Dendritic cell treated with granulocyte-macrophage colony-stimulating factor and Interleukin-4, amounts not matched to agents 40 ng/mL and 50 ng/mL, for 4 days (primary cell): Measurements from ENCODE around the gene AIFM3.
A peak's percentile ranks its signal among the peaks of the same experiment; 100 is the strongest.

Source experiments
- H3K27ac Mint-ChIP-seq: one replicate; pipeline ENCODE4 v1.8.0; 2022; ENCODE audit warnings: mild to moderate bottlenecking, mixed read lengths
- H3K27me3 Mint-ChIP-seq: one replicate; pipeline ENCODE4 v1.8.0; 2022; ENCODE audit warnings: mild to moderate bottlenecking, mixed read lengths
- H3K36me3 Mint-ChIP-seq: one replicate; pipeline ENCODE4 v1.8.0; 2022; ENCODE audit warnings: low read depth, mixed read lengths
- H3K4me1 Mint-ChIP-seq: one replicate; pipeline ENCODE4 v1.8.0; 2022; ENCODE audit warnings: low read depth, mixed read lengths
- H3K4me3 Mint-ChIP-seq: one replicate; pipeline ENCODE4 v1.8.0; 2022; ENCODE audit warnings: mild to moderate bottlenecking, moderate library complexity, mixed read lengths
- H3K9me3 Mint-ChIP-seq: one replicate; pipeline ENCODE4 v1.8.0; 2022; ENCODE audit warnings: mixed read lengths
- intact Hi-C: fragments of 100-400 bp; cut with micrococcal nuclease; formaldehyde crosslinking; loops from one replicate; pipeline ENCODE4 v1.15.0; 2022

The AIFM3 gene

GRCh38 chr22:20980523-20980922, 13.5 kb downstream of the AIFM3 start:
- peak overlapping the region; percentile 86 for H3K27ac Mint-ChIP-seq
- peaks cover 56% of the 10 kb centered on the region for H3K36me3 Mint-ChIP-seq
- no peak overlapping the region for H3K4me3 Mint-ChIP-seq
- peaks cover 14% of the 10 kb centered on the region for H3K9me3 Mint-ChIP-seq
- H3K27me3 Mint-ChIP-seq: peaks cover 4% of the 10 kb centered on the region
- intact Hi-C loops: no loop called here
- peaks cover 48% of the 10 kb centered on the region for H3K4me1 Mint-ChIP-seq

GRCh38 chr22:20980938-20981722, 14.1 kb downstream of the AIFM3 start:
- Mint-ChIP-seq H3K27ac (peak overlapping the region; percentile 86), H3K9me3 (peaks cover 14% of the 10 kb centered on the region), H3K27me3 (peaks cover 4% of the 10 kb centered on the region), H3K4me3 (peak overlapping the region; percentile 98), H3K36me3 (peaks cover 57% of the 10 kb centered on the region), H3K4me1 (peaks cover 48% of the 10 kb centered on the region)
- intact Hi-C loops: no loop called here

- Mint-ChIP-seq H3K36me3 (peaks cover 57% of the 10 kb centered on the region), H3K4me1 (peaks cover 48% of the 10 kb centered on the region), H3K27me3 (peaks cover 4% of the 10 kb centered on the region), H3K4me3 (peak within 1 kb of the TSS; percentile 98), H3K9me3 (peaks cover 14% of the 10 kb centered on the region), H3K27ac (peak within 1 kb of the TSS; percentile 86)
- intact Hi-C loops: no loop called here
Measured at GRCh38 chr22:20981787-20982562, 14.9 kb downstream of the AIFM3 start, which contains the start of gene LZTR1. Gene LZTR1 (plus strand): TSS chr22:20982297. CDS start chr22:20982372, 75 bp downstream.

- H3K27ac Mint-ChIP-seq: peak overlapping the region; percentile 86
- peaks cover 14% of the 10 kb centered on the region for H3K9me3 Mint-ChIP-seq
- peaks cover 48% of the 10 kb centered on the region for H3K4me1 Mint-ChIP-seq
- peaks cover 4% of the 10 kb centered on the region for H3K27me3 Mint-ChIP-seq
- peaks cover 57% of the 10 kb centered on the region for H3K36me3 Mint-ChIP-seq
- peak overlapping the region; percentile 98 for H3K4me3 Mint-ChIP-seq
- intact Hi-C loops: no loop called here
Measured at GRCh38 chr22:20982563-20982882, 15.5 kb downstream of the AIFM3 start.

GRCh38 chr22:20983081-20983771, 16.2 kb downstream of the AIFM3 start:
- H3K9me3 Mint-ChIP-seq: peaks cover 11% of the 10 kb centered on the region
- H3K27me3 Mint-ChIP-seq: peaks cover 4% of the 10 kb centered on the region
- intact Hi-C loops: no loop called here
- peak overlapping the region; percentile 86 for H3K27ac Mint-ChIP-seq
- H3K4me1 Mint-ChIP-seq: peaks cover 48% of the 10 kb centered on the region
- H3K36me3 Mint-ChIP-seq: peaks cover 60% of the 10 kb centered on the region
- peak overlapping the region; percentile 98 for H3K4me3 Mint-ChIP-seq

GRCh38 chr22:20985720-20986119, 18.7 kb downstream of the AIFM3 start:
- no peak overlapping the region for H3K27ac Mint-ChIP-seq
- peaks cover 33% of the 10 kb centered on the region for H3K4me1 Mint-ChIP-seq
- no peaks in the 10 kb centered on the region for H3K9me3 Mint-ChIP-seq
- peaks cover 79% of the 10 kb centered on the region for H3K36me3 Mint-ChIP-seq
- H3K4me3 Mint-ChIP-seq: no peak overlapping the region
- H3K27me3 Mint-ChIP-seq: no peaks in the 10 kb centered on the region
- intact Hi-C loops: no loop called here

- no peak overlapping the region for H3K27ac Mint-ChIP-seq
- H3K36me3 Mint-ChIP-seq: peaks cover 85% of the 10 kb centered on the region
- H3K4me3 Mint-ChIP-seq: no peak overlapping the region
- no peaks in the 10 kb centered on the region for H3K27me3 Mint-ChIP-seq
- intact Hi-C loops: no loop called here
- no peaks in the 10 kb centered on the region for H3K9me3 Mint-ChIP-seq
- H3K4me1 Mint-ChIP-seq: peaks cover 27% of the 10 kb centered on the region
Measured at GRCh38 chr22:20986365-20986764, 19.3 kb downstream of the AIFM3 start.

- H3K27me3 Mint-ChIP-seq: no peaks in the 10 kb centered on the region
- H3K9me3 Mint-ChIP-seq: no peaks in the 10 kb centered on the region
- intact Hi-C loops: no loop called here
- no peak overlapping the region for H3K27ac Mint-ChIP-seq
- H3K4me1 Mint-ChIP-seq: peaks cover 23% of the 10 kb centered on the region
- H3K4me3 Mint-ChIP-seq: no peak overlapping the region
- peaks cover 91% of the 10 kb centered on the region for H3K36me3 Mint-ChIP-seq
Measured at GRCh38 chr22:20987375-20987774, 20.3 kb downstream of the AIFM3 start.

GRCh38 chr22:20988573-20989322, 21.7 kb downstream of the AIFM3 start:
- Mint-ChIP-seq H3K27ac (no peak overlapping the region), H3K4me3 (no peak overlapping the region), H3K36me3 (peaks cover 97% of the 10 kb centered on the region), H3K9me3 (no peaks in the 10 kb centered on the region), H3K4me1 (peaks cover 10% of the 10 kb centered on the region), H3K27me3 (no peaks in the 10 kb centered on the region)
- intact Hi-C loops: no loop called here

- intact Hi-C loops: no loop called here
- no peak overlapping the region for H3K4me3 Mint-ChIP-seq
- peaks cover 97% of the 10 kb centered on the region for H3K36me3 Mint-ChIP-seq
- no peaks in the 10 kb centered on the region for H3K27me3 Mint-ChIP-seq
- peaks cover 6% of the 10 kb centered on the region for H3K4me1 Mint-ChIP-seq
- H3K9me3 Mint-ChIP-seq: no peaks in the 10 kb centered on the region
- H3K27ac Mint-ChIP-seq: no peak overlapping the region
Measured at GRCh38 chr22:20989323-20990138, 22.5 kb downstream of the AIFM3 start.

GRCh38 chr22:20990184-20991180, 23.4 kb downstream of the AIFM3 start:
- Mint-ChIP-seq H3K4me1 (peaks cover 6% of the 10 kb centered on the region), H3K9me3 (no peaks in the 10 kb centered on the region), H3K4me3 (no peak overlapping the region), H3K27me3 (no peaks in the 10 kb centered on the region), H3K36me3 (peaks cover 100% of the 10 kb centered on the region), H3K27ac (no peak overlapping the region)
- intact Hi-C loops: no loop called here
